ENCODE measurements around the gene DYRK1A.

The DYRK1A gene

DNA sequence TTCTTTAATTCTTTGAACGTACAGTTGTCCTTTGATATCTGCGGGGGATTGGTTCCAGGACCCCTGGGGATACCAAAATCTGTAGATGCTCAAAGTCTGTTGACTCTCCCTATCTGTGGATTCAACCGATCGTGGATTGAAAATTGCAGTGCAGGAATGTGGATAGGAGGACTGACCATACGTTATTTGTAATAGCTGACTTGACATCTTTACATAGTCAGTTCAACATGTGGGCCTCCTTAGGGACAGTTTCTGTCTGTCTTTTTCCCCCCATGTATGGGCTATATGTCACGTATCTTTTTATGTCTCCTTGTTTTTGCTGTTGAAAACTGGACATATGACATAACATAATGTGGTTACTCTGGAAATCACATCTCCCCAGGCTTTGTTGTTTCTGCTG is 204.9 kb downstream of the DYRK1A start:
- H2BK5ac ChIP-seq (ENCODE audit: low read depth, low read length, poor library complexity, severe bottlenecking): no peak overlapping the region
- no peak overlapping the region for H4K8ac ChIP-seq (ENCODE audit: low read length)
- H3K4me2 ChIP-seq (ENCODE audit: low read length, poor library complexity, severe bottlenecking): no peak overlapping the region
- no peaks in the 10 kb centered on the region for H3K9me3 ChIP-seq (ENCODE audit: control insufficient read depth, low read length)
- no peak overlapping the region for H3K18ac ChIP-seq (ENCODE audit: low read depth in 1 of 2, low read length in 2 of 2)
- H3K79me1 ChIP-seq (replicated peaks; ENCODE audit: low read length, poor library complexity, severe bottlenecking): no peaks in the 10 kb centered on the region
- no peak overlapping the region for H3K27ac ChIP-seq (ENCODE audit: low read length, poor library complexity, severe bottlenecking)
- no peak for DNase-seq
- no peak overlapping the region for H3K4me3 ChIP-seq (ENCODE audit: insufficient read depth in 1 of 2, low read depth in 1 of 2, low read length in 2 of 2)
- no peaks in the 10 kb centered on the region for H3K4me1 ChIP-seq (ENCODE audit: control insufficient read depth, insufficient read depth, low read depth, low read length)
- no peak overlapping the region for H2BK15ac ChIP-seq (ENCODE audit: low read depth, poor library complexity, severe bottlenecking)
- H3K36me3 ChIP-seq (ENCODE audit: control insufficient read depth in 1 of 2, insufficient read depth in 2 of 2, low read depth in 1 of 2, low read length in 2 of 2): no peaks in the 10 kb centered on the region
- no peak overlapping the region for H2AK5ac ChIP-seq (ENCODE audit: low read length, severe bottlenecking)
- no peak overlapping the region for H3K23ac ChIP-seq (ENCODE audit: low read length in 2 of 2)
- H3K4ac ChIP-seq (ENCODE audit: low read depth in 1 of 2, low read length in 2 of 2): no peak overlapping the region
- no peak overlapping the region for H2AFZ ChIP-seq (ENCODE audit: low read depth, low read length)
- WGBS: 82% methylated on average over 5 of the region's 6 CpGs
- no peak overlapping the region for H4K91ac ChIP-seq (ENCODE audit: low read length)
- H3K14ac ChIP-seq (ENCODE audit: low read length in 2 of 2): no peak overlapping the region
- no peak overlapping the region for H2BK12ac ChIP-seq (ENCODE audit: low read length in 2 of 2)
- no peak overlapping the region for H2BK120ac ChIP-seq (ENCODE audit: low read depth, low read length)
- no peak overlapping the region for H3K9ac ChIP-seq (ENCODE audit: low read length)
- H3K27me3 ChIP-seq (ENCODE audit: control insufficient read depth in 1 of 2, insufficient read depth in 1 of 2, low read length in 2 of 2): peaks cover 0 to 26% of the 10 kb centered on the region in 2 experiments

DNA sequence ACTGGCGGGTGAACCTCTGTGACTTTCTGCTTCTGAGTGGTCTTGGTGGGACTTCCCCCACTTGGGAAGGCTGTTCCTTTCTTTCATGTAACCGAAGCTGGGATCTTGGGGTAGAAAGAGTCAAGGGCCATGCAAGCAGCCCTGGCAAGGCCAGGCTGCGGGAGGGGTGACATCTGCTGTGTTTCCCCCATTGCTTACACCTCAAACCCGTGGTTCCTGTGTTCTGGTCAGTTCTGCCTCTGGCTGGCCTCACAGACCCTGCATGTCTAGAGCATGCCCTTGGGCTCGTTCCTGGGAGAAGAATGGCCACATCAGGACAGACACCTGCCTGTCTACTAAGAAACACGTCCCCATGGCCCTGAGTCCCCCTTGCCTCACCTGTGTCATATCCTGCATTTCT is 207.7 kb downstream of the DYRK1A start:
- WGBS: 83% methylated on average over 6 of the region's 6 CpGs
- Histone ChIP-seq H2AFZ (ENCODE audit: low read depth, low read length) (no peak overlapping the region), H2BK120ac (ENCODE audit: low read depth, low read length) (no peak overlapping the region)

DNA sequence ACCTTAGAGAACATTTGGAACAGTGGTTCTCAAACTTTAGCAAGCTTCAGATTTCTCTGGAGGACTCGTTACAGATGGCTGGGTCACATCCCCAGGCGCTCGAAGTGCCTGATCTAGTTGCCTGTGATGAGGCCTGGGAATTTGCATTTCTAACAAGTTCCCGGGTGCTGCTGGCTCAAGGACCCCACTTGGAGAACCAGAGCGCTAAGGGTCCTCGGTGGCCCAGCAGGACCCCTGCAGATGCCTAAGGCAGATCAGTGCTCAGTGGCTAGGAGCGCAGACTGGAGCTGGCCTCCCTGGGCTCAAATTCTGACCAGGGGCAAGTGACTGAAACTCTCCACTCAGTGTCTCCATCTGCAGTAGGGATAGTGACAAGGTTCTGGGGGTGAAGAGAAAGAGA is 208.2 kb downstream of the DYRK1A start:
- no peaks in the 10 kb centered on the region for H3K4me1 ChIP-seq (ENCODE audit: control insufficient read depth, insufficient read depth, low read depth, low read length)
- H2AFZ ChIP-seq (ENCODE audit: low read depth, low read length): no peak overlapping the region
- H3K4me3 ChIP-seq (ENCODE audit: insufficient read depth in 1 of 2, low read depth in 1 of 2, low read length in 2 of 2): no peak overlapping the region
- no peak overlapping the region for H3K18ac ChIP-seq (ENCODE audit: low read depth in 1 of 2, low read length in 2 of 2)
- H3K36me3 ChIP-seq (ENCODE audit: control insufficient read depth in 1 of 2, insufficient read depth in 2 of 2, low read depth in 1 of 2, low read length in 2 of 2): no peaks in the 10 kb centered on the region
- H3K79me1 ChIP-seq (replicated peaks; ENCODE audit: low read length, poor library complexity, severe bottlenecking): no peaks in the 10 kb centered on the region
- no peak for DNase-seq
- no peak overlapping the region for H2AK5ac ChIP-seq (ENCODE audit: low read length, severe bottlenecking)
- H3K23ac ChIP-seq (ENCODE audit: low read length in 2 of 2): no peak overlapping the region
- H2BK5ac ChIP-seq (ENCODE audit: low read depth, low read length, poor library complexity, severe bottlenecking): no peak overlapping the region
- no peak overlapping the region for H2BK15ac ChIP-seq (ENCODE audit: low read depth, poor library complexity, severe bottlenecking)
- WGBS: 90% methylated on average over 7 of the region's 7 CpGs
- H4K91ac ChIP-seq (ENCODE audit: low read length): no peak overlapping the region
- no peak overlapping the region for H3K4ac ChIP-seq (ENCODE audit: low read depth in 1 of 2, low read length in 2 of 2)
- no peak overlapping the region for H3K4me2 ChIP-seq (ENCODE audit: low read length, poor library complexity, severe bottlenecking)
- no peak overlapping the region for H3K14ac ChIP-seq (ENCODE audit: low read length in 2 of 2)
- H2BK12ac ChIP-seq (ENCODE audit: low read length in 2 of 2): no peak overlapping the region
- H3K9ac ChIP-seq (ENCODE audit: low read length): no peak overlapping the region
- H4K8ac ChIP-seq (ENCODE audit: low read length): no peak overlapping the region
- no peak overlapping the region for H2BK120ac ChIP-seq (ENCODE audit: low read depth, low read length)
- H3K27ac ChIP-seq (ENCODE audit: low read length, poor library complexity, severe bottlenecking): no peak overlapping the region
- peaks cover 17% of the 10 kb centered on the region for H3K9me3 ChIP-seq (ENCODE audit: control insufficient read depth, low read length)
- peaks cover 0 to 16% of the 10 kb centered on the region in 2 experiments for H3K27me3 ChIP-seq (ENCODE audit: control insufficient read depth in 1 of 2, insufficient read depth in 1 of 2, low read length in 2 of 2)

More for the DNA sequence above, 207.7 kb downstream of the DYRK1A start:
- no peak overlapping the region for H3K4ac ChIP-seq (ENCODE audit: low read depth in 1 of 2, low read length in 2 of 2)
- H3K4me2 ChIP-seq (ENCODE audit: low read length, poor library complexity, severe bottlenecking): no peak overlapping the region
- no peak for DNase-seq
- H3K4me3 ChIP-seq (ENCODE audit: insufficient read depth in 1 of 2, low read depth in 1 of 2, low read length in 2 of 2): no peak overlapping the region
- H2BK15ac ChIP-seq (ENCODE audit: low read depth, poor library complexity, severe bottlenecking): no peak overlapping the region
- H4K91ac ChIP-seq (ENCODE audit: low read length): no peak overlapping the region
- H3K79me1 ChIP-seq (replicated peaks; ENCODE audit: low read length, poor library complexity, severe bottlenecking): no peaks in the 10 kb centered on the region
- no peak overlapping the region for H3K14ac ChIP-seq (ENCODE audit: low read length in 2 of 2)
- no peak overlapping the region for H2AK5ac ChIP-seq (ENCODE audit: low read length, severe bottlenecking)
- H3K9ac ChIP-seq (ENCODE audit: low read length): no peak overlapping the region
- H3K4me1 ChIP-seq (ENCODE audit: control insufficient read depth, insufficient read depth, low read depth, low read length): no peaks in the 10 kb centered on the region
- no peak overlapping the region for H4K8ac ChIP-seq (ENCODE audit: low read length)
- no peak overlapping the region for H3K18ac ChIP-seq (ENCODE audit: low read depth in 1 of 2, low read length in 2 of 2)
- no peak overlapping the region for H2BK5ac ChIP-seq (ENCODE audit: low read depth, low read length, poor library complexity, severe bottlenecking)
- no peaks in the 10 kb centered on the region for H3K36me3 ChIP-seq (ENCODE audit: control insufficient read depth in 1 of 2, insufficient read depth in 2 of 2, low read depth in 1 of 2, low read length in 2 of 2)
- H3K27ac ChIP-seq (ENCODE audit: low read length, poor library complexity, severe bottlenecking): no peak overlapping the region
- H3K9me3 ChIP-seq (ENCODE audit: control insufficient read depth, low read length): peaks cover 13% of the 10 kb centered on the region
- H3K27me3 ChIP-seq (ENCODE audit: control insufficient read depth in 1 of 2, insufficient read depth in 1 of 2, low read length in 2 of 2): peaks cover 0 to 18% of the 10 kb centered on the region in 2 experiments
- H2BK12ac ChIP-seq (ENCODE audit: low read length in 2 of 2): no peak overlapping the region
- H3K23ac ChIP-seq (ENCODE audit: low read length in 2 of 2): no peak overlapping the region

DNA sequence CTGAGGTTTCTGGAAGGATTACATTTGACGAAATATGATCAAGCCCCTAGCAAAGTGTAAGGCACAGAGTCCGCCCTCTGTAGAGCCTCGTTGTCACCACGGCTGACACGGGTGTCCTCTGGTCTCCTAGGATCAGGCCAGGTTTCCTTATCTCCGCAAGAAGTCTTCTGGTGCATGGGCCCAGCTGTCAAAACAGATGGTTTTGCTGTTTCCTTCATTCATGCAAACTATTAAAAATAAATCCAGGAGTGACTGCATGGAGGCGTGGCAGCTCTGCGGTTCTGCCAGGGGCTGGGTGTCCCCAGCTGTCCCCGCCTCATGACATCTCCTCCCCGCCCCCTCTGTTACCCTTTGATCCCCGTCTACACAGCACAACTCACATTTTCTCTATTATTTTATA is 209.0 kb downstream of the DYRK1A start:
- Histone ChIP-seq H3K9me3 (ENCODE audit: control insufficient read depth, low read length) (peaks cover 17% of the 10 kb centered on the region), H3K4ac (ENCODE audit: low read depth in 1 of 2, low read length in 2 of 2) (no peak overlapping the region), H3K9ac (ENCODE audit: low read length) (no peak overlapping the region), H3K23ac (ENCODE audit: low read length in 2 of 2) (no peak overlapping the region), H2BK5ac (ENCODE audit: low read depth, low read length, poor library complexity, severe bottlenecking) (no peak overlapping the region), H2AFZ (ENCODE audit: low read depth, low read length) (no peak overlapping the region), H3K4me1 (ENCODE audit: control insufficient read depth, insufficient read depth, low read depth, low read length) (no peaks in the 10 kb centered on the region), H3K14ac (ENCODE audit: low read length in 2 of 2) (no peak overlapping the region), H4K91ac (ENCODE audit: low read length) (no peak overlapping the region), H2BK15ac (ENCODE audit: low read depth, poor library complexity, severe bottlenecking) (no peak overlapping the region), H2AK5ac (ENCODE audit: low read length, severe bottlenecking) (no peak overlapping the region), H3K79me1 (replicated peaks; ENCODE audit: low read length, poor library complexity, severe bottlenecking) (no peaks in the 10 kb centered on the region), H3K18ac (ENCODE audit: low read depth in 1 of 2, low read length in 2 of 2) (no peak overlapping the region), H3K27ac (ENCODE audit: low read length, poor library complexity, severe bottlenecking) (no peak overlapping the region), H3K4me3 (ENCODE audit: insufficient read depth in 1 of 2, low read depth in 1 of 2, low read length in 2 of 2) (no peak overlapping the region), H3K4me2 (ENCODE audit: low read length, poor library complexity, severe bottlenecking) (no peak overlapping the region), H2BK120ac (ENCODE audit: low read depth, low read length) (no peak overlapping the region), H3K27me3 (ENCODE audit: control insufficient read depth in 1 of 2, insufficient read depth in 1 of 2, low read length in 2 of 2) (peaks cover 0 to 16% of the 10 kb centered on the region in 2 experiments), H3K36me3 (ENCODE audit: control insufficient read depth in 1 of 2, insufficient read depth in 2 of 2, low read depth in 1 of 2, low read length in 2 of 2) (no peaks in the 10 kb centered on the region), H2BK12ac (ENCODE audit: low read length in 2 of 2) (no peak overlapping the region), H4K8ac (ENCODE audit: low read length) (no peak overlapping the region)
- no peak for DNase-seq
- WGBS: 94% methylated on average over 11 of the region's 11 CpGs

Measured in mesenchymal stem cell (in vitro differentiated cells and primary cell).